NOMO-1 treated with DMSO at 0.1 percent for 48 hours (cell line): ENCODE measurements around the gene LTO1.
A peak's percentile ranks its signal among the peaks of the same experiment; 100 is the strongest.

Experiments
- DNase-seq: peaks from one replicate; lab custom pipeline; 2025; ENCODE audit not compliant: unreplicated experiment; lab: John Stamatoyannopoulos, UW

The LTO1 gene

GRCh38 chr11:69647390-69647748 lies 27.8 kb downstream of the LTO1 start:
- no peak for DNase-seq

- DNase-seq: no peak
Measured at GRCh38 chr11:69646493-69647389, 28.4 kb downstream of the LTO1 start.

- no peak for DNase-seq
Measured at GRCh38 chr11:69645801-69646492, 29.2 kb downstream of the LTO1 start.

- DNase-seq: no peak
Measured at GRCh38 chr11:69644962-69645675, 30.0 kb downstream of the LTO1 start.

GRCh38 chr11:69644071-69644961 lies 30.8 kb downstream of the LTO1 start:
- no peak for DNase-seq

GRCh38 chr11:69643646-69644045 lies 31.5 kb downstream of the LTO1 start:
- DNase-seq: no peak

- peak; percentile 54 for DNase-seq
Measured at GRCh38 chr11:69642913-69643632, 32.1 kb downstream of the LTO1 start.

GRCh38 chr11:69642549-69642912 lies 32.6 kb downstream of the LTO1 start:
- DNase-seq: no peak

- DNase-seq: no peak
Measured at GRCh38 chr11:69641681-69642548, 33.2 kb downstream of the LTO1 start.

- DNase-seq: peak; percentile 49
Measured at GRCh38 chr11:69640995-69641581, 34.1 kb downstream of the LTO1 start, which contains the start of gene CCND1. TSS of gene CCND1 (plus strand) at chr11:69641156. CDS start at chr11:69641314, 158 bp downstream.

GRCh38 chr11:69640260-69640994 lies 34.7 kb downstream of the LTO1 start:
- DNase-seq: no peak

- no peak for DNase-seq
Measured at GRCh38 chr11:69639831-69640230, 35.3 kb downstream of the LTO1 start.

GRCh38 chr11:69638941-69639681 lies 36.0 kb downstream of the LTO1 start:
- DNase-seq: peak; percentile 60

GRCh38 chr11:69637941-69638871 lies 36.9 kb downstream of the LTO1 start:
- no peak for DNase-seq

GRCh38 chr11:69637198-69637940 lies 37.8 kb downstream of the LTO1 start:
- no peak for DNase-seq
